Loucy (cell line): Measurements from ENCODE around the gene GIPC3.

Experiments used
- EZH2phosphoT487 ChIP-seq: fragments of 200-600 bp; IDR thresholded peaks from 2 replicates; pipeline ENCODE4 v1.6.1; 2018; ENCODE audit warnings: antibody characterized with exemption, mild to moderate bottlenecking, moderate library complexity, borderline replicate concordance
- TF ChIP-seq, protein P1 (sequence below): fragments of 200-600 bp; sonication (generic); conservative IDR thresholded peaks from 2 replicates; pipeline ENCODE4 v1.5.1; 2014; ENCODE audit warnings: mild to moderate bottlenecking, antibody characterized with exemption, low read length

DNA sequence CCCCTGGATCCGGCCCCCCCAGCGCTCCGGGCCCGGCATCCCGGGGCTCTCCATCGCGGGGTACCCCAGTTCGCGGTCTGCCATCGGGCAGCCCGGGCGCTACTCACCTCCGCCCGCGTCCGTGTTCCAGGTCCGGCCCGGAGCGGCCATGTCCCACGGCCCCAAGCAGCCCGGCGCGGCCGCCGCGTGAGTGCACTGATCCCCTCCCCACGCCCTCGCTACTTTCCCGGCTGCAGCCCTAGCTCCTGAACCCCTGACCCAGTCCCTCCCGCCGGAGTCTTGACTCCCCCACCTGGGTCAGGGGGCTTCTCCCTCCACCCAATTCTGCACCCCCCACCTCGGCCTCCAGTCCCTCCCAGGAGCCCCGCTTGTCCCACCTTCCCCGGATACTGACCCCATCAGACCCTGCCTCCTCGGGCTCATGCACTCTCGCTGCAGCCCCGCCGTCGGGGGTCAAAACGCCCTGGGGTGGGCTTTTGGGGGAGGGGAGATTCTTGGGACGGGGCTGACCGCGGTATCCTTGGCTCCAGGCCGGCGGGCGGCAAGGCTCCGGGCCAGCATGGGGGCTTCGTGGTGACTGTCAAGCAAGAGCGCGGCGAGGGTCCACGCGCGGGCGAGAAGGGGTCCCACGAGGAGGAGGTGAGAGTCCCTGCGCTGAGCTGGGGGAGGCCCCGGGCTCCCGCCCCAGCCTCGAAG lies 12.0 kb upstream of the GIPC3 start:
- TF ChIP-seq, protein P1, sequence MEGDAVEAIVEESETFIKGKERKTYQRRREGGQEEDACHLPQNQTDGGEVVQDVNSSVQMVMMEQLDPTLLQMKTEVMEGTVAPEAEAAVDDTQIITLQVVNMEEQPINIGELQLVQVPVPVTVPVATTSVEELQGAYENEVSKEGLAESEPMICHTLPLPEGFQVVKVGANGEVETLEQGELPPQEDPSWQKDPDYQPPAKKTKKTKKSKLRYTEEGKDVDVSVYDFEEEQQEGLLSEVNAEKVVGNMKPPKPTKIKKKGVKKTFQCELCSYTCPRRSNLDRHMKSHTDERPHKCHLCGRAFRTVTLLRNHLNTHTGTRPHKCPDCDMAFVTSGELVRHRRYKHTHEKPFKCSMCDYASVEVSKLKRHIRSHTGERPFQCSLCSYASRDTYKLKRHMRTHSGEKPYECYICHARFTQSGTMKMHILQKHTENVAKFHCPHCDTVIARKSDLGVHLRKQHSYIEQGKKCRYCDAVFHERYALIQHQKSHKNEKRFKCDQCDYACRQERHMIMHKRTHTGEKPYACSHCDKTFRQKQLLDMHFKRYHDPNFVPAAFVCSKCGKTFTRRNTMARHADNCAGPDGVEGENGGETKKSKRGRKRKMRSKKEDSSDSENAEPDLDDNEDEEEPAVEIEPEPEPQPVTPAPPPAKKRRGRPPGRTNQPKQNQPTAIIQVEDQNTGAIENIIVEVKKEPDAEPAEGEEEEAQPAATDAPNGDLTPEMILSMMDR, result no peak
- TF ChIP-seq EZH2phosphoT487, result no peak
